Cardiac muscle cell (in vitro differentiated cells and primary cell): Measurements from ENCODE around the gene NUDCD3. TPM values are rescaled to one million over a fixed set of nuclear protein-coding genes. Genes with fewer than 3 reads are reported as not detected.

Source experiments
- DNase-seq, 2 donors: peaks; one replicate each; pipeline versions ENCODE4 v3.0.0 to v3.0.0-alpha.2; 2010 to 2017; ENCODE audit warnings: low read depth in 1 of 2, low spot score in 1 of 2
- H3K27ac ChIP-seq: fragments of 200-600 bp; sonication (generic); 2 replicates; pipeline ENCODE4 v1.5.1; 2016
- H3K27me3 ChIP-seq: fragments of 200-600 bp; sonication (generic); 2 replicates; pipeline ENCODE4 v1.6.0; 2016; ENCODE audit warnings: control low read depth
- H3K36me3 ChIP-seq: fragments of 200-600 bp; sonication (generic); 2 replicates; pipeline ENCODE4 v1.5.1; 2016; ENCODE audit warnings: control low read depth
- H3K4me1 ChIP-seq: fragments of 200-600 bp; sonication (generic); 2 replicates; pipeline ENCODE4 v1.8.1; 2017; ENCODE audit warnings: low read depth, mild to moderate bottlenecking, mixed run types
- H3K4me3 ChIP-seq: fragments of 200-600 bp; sonication (generic); 2 replicates; pipeline ENCODE4 v1.5.1; 2016; ENCODE audit warnings: mild to moderate bottlenecking
- H3K9me3 ChIP-seq: fragments of 200-600 bp; sonication (generic); 2 replicates; pipeline ENCODE4 v1.5.1; 2017; ENCODE audit warnings: low read depth, mild to moderate bottlenecking, control low read depth
- polyA plus RNA-seq: library from polyadenylated mRNA; unstranded; fragments of >200 nt; fragmentation: Nextera tagmentation; extraction: Ambion mirVana; gene quantifications from 2 replicates; pipeline ENCODE4 v1.2.1, GENCODE V29; 2016
- total RNA-seq: library from RNA; depleted of rRNA; stranded (reverse); fragments of >200 nt; gene quantifications from 2 replicates; pipeline ENCODE4 v1.2.3, GENCODE V29; 2016
- TF ChIP-seq, protein P1 (sequence below): IDR thresholded peaks from 2 replicates; pipeline ENCODE4 v1.5.1; 2012; ENCODE audit warnings: low read depth, mild to moderate bottlenecking, low read length

NUDCD3 gene
- total and polyA plus RNA-seq, 2 experiments from 2014 or later, result 44.8 to 98.7 TPM

DNA sequence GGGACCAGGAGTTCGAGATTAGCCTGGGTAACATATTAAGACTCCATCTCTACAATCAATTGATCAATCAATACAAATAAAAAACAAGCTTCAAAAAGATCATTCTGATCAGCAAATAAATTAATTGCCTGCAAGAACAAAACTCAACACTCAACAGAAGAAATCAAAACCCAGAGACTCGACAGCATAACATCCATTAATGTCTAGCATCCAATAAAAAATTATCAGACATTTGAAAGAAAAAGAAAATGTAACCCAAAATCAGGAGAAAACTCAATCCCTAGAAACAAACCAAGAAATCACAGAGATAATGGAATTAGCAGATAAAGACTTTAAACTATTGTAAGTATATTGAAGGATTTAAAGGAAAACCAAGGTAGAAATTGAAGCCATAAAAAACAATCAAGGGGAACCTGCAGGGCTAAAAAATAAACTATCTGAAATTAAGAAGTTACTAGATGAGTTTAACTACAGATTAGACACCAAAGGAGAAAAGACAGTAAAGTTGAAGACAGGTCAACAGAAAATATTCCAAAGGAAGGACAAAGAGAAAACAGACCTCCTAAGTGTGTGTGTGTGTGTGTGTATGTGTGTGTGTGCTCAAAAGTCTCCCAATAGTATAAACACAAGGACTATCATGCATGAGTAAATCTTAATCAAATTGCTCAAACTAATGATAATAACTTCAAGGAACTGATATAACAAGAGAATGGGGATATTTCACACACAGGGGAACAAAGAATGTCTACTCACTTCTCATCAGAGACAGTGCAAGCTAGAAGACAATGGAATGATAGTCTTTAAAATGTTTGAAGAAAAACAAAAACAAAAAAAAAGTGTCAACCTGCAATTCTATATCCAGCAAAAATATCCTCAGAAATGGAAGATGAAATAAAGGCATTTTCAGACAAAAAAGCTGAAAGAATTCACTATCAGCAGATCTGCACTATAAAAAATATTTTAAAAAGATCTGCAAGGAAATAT, 7.7 kb downstream of the NUDCD3 start:
- Histone ChIP-seq H3K27ac (peak overlapping the region; percentile 92), H3K9me3 (no peaks in the 10 kb centered on the region), H3K4me1 (peaks cover 39% of the 10 kb centered on the region), H3K36me3 (peaks cover 30% of the 10 kb centered on the region), H3K27me3 (no peaks in the 10 kb centered on the region), H3K4me3 (no peak overlapping the region)
- TF ChIP-seq, protein P1, sequence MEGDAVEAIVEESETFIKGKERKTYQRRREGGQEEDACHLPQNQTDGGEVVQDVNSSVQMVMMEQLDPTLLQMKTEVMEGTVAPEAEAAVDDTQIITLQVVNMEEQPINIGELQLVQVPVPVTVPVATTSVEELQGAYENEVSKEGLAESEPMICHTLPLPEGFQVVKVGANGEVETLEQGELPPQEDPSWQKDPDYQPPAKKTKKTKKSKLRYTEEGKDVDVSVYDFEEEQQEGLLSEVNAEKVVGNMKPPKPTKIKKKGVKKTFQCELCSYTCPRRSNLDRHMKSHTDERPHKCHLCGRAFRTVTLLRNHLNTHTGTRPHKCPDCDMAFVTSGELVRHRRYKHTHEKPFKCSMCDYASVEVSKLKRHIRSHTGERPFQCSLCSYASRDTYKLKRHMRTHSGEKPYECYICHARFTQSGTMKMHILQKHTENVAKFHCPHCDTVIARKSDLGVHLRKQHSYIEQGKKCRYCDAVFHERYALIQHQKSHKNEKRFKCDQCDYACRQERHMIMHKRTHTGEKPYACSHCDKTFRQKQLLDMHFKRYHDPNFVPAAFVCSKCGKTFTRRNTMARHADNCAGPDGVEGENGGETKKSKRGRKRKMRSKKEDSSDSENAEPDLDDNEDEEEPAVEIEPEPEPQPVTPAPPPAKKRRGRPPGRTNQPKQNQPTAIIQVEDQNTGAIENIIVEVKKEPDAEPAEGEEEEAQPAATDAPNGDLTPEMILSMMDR, result no peak
- DNase-seq, result no peak

DNA sequence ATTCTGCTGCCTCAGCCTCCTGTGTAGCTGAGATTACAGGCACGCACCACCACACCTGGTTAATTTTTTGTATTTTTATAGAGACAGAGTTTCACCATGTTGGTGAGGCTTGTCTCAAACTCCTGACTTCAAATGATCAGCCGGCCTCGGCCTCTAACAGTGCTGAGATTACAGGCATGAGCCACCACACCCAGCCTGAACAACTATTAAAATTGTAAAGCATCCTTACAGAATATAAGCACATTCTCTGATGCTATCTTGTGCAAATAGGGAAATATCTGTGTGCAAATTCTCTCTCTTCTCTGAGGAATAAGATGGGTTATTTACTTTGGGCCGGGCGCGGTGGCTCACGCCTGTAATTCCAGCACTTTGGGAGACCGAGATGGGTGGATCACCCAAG, 12.5 kb downstream of the NUDCD3 start:
- H3K36me3 ChIP-seq, result peaks cover 20% of the 10 kb centered on the region
- no peak overlapping the region for H3K4me3 ChIP-seq
- H3K27me3 ChIP-seq, result no peaks in the 10 kb centered on the region
- TF ChIP-seq, protein P1, result no peak
- H3K9me3 ChIP-seq, result no peaks in the 10 kb centered on the region
- no peak for DNase-seq
- no peak overlapping the region for H3K27ac ChIP-seq
- H3K4me1 ChIP-seq, result peaks cover 10% of the 10 kb centered on the region

DNA sequence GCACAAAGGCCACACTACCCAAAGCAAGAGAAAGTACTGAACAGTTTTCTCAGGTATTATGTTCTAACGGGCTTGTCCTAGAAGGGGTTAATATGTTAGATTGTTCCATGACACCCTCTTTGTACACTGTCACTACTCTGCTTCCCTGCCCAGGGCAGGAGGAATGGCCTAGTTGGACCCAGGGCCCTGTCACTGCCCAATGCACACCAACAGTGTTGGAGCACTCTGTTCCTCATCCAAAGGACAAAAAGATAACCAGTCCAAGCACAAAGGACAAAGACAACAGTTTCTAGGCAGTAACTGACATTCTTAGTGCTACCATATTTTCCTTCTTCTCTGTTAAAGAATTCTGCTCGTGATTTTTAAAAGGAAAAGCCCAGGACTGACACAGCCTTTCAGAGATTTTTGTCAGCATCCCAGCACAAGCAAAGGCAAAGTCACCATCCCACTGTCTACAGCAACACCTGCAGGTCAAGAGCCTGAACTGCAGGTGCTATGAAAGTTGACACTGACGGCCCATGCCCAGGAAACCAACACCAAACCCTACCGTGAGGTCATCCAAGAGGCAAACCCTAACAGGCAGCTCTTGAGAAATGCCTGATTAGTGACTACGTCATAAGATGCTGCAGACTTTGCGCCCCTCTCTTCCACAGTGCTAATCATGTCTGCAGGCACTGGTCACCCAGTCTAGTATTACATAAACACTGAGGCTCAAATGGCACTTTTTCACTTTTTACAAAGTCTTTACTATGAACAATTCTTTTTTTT, 13.2 kb downstream of the NUDCD3 start:
- Histone ChIP-seq H3K36me3 (peaks cover 20% of the 10 kb centered on the region), H3K27ac (no peak overlapping the region), H3K27me3 (no peaks in the 10 kb centered on the region), H3K4me1 (peaks cover 10% of the 10 kb centered on the region), H3K4me3 (no peak overlapping the region), H3K9me3 (no peaks in the 10 kb centered on the region)
- DNase-seq, result peak; percentile 75 to 89
- TF ChIP-seq, protein P1, result peak; percentile 99

DNA sequence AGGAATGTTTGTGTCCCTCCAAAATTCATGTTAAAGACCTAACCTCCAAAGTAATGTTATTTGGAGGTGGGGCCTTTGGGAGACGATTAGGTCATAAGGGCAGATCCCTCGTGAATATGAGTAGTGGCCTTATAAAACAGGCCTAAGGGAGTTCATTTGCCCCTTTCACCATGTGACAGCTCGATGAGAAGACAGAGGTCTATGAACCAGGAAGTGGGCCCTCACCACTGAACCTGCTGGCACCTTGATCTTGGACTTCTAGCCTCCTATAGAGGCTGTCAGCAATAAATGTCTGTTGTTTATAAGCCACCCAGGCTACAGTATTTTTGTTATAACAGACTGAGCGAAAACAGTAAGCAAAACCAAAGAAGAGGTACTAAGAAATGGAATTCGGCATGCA, 14.1 kb downstream of the NUDCD3 start:
- H3K27ac ChIP-seq, result no peak overlapping the region
- H3K36me3 ChIP-seq, result peaks cover 18% of the 10 kb centered on the region
- no peak for DNase-seq
- no peaks in the 10 kb centered on the region for H3K9me3 ChIP-seq
- no peak overlapping the region for H3K4me3 ChIP-seq
- peaks cover 10% of the 10 kb centered on the region for H3K4me1 ChIP-seq
- TF ChIP-seq, protein P1, result no peak
- no peaks in the 10 kb centered on the region for H3K27me3 ChIP-seq

DNA sequence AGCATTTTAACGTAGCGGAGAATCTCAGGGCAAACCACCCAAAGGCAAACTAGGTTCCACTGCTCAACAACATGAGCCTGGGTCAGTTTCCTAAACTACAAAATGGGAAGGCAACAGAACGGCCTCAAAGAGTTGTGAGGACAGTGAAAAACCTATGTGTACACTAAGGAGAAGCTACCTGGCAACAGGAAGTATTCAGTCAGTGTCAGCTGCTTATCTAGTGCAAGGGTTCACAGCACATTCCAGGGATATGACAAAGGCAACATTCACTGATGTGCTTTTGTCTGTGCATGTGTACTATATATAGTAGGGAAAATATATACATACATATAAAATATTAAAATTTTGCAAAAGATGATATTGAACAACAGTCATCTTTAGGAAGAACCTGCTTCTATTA, 17.2 kb downstream of the NUDCD3 start:
- H3K27ac ChIP-seq, result peak overlapping the region; percentile 2
- H3K36me3 ChIP-seq, result peaks cover 4% of the 10 kb centered on the region
- H3K27me3 ChIP-seq, result no peaks in the 10 kb centered on the region
- TF ChIP-seq, protein P1, result no peak
- H3K9me3 ChIP-seq, result no peaks in the 10 kb centered on the region
- no peak overlapping the region for H3K4me3 ChIP-seq
- peaks cover 37% of the 10 kb centered on the region for H3K4me1 ChIP-seq
- peak in 1 of 2 donors; percentile 43 for DNase-seq
